Left lung (tissue), 10 donors: ENCODE measurements around the gene SMIM9. TPM values are rescaled to one million over a fixed set of nuclear protein-coding genes. Genes with fewer than 3 reads are reported as not detected.

Experiments used
- ATAC-seq: fragments of 200-7000 bp; cut with Tn5 transposase; one replicate; pipeline ENCODE4 v1.9.1; 2020; ENCODE audit warnings: moderate library complexity
- DNase-seq, 4 donors: peaks; one replicate each; pipeline ENCODE4 v3.0.0-alpha.2; 2013 to 2020
- H3K27ac ChIP-seq, 2 donors: fragments of 200-600 bp; sonication (generic) in 1 of 2; one replicate each; pipeline versions ENCODE4 v1.5.0 to v1.8.0; 2020 to 2021
- H3K27me3 ChIP-seq, 2 donors: fragments of 200-600 bp; sonication (generic) in 1 of 2; one replicate each; pipeline versions ENCODE4 v1.5.0 to v1.8.0; 2020 to 2021
- H3K36me3 ChIP-seq, 2 donors: fragments of 200-600 bp; sonication (generic) in 1 of 2; one replicate each; pipeline versions ENCODE4 v1.5.0 to v1.8.0; 2020 to 2021
- H3K4me1 ChIP-seq, 2 donors: fragments of 200-600 bp; one replicate each; pipeline ENCODE4 v1.8.0; 2021
- H3K4me3 ChIP-seq, 2 donors: fragments of 200-600 bp; sonication (generic) in 1 of 2; one replicate each; pipeline versions ENCODE4 v1.5.0 to v1.8.0; 2020 to 2021; ENCODE audit warnings: mild to moderate bottlenecking in 1 of 2
- H3K9me3 ChIP-seq, 2 donors: fragments of 200-600 bp; sonication (generic) in 1 of 2; one replicate each; pipeline versions ENCODE4 v1.5.0 to v1.8.0; 2020 to 2021
- CTCF ChIP-seq, 2 donors: fragments of 200-600 bp; sonication (generic) in 1 of 2; IDR thresholded peaks; one replicate each; pipeline versions ENCODE4 v1.5.0 to v1.8.0; 2021; ENCODE audit warnings: antibody characterized with exemption in 2 of 2
- intact Hi-C, 2 donors: fragments of 100-400 bp; cut with DNase I; formaldehyde crosslinking; loops; one replicate each; pipeline versions ENCODE4 v1.11.2 to v1.14.2; 2022
- polyA plus RNA-seq, 6 donors: library from polyadenylated mRNA; unstranded; fragments of 120-200 nt; gene quantifications; one replicate each; pipeline ENCODE4 v1.2.1, GENCODE V29; 2013; ENCODE audit not compliant: insufficient read length in 6 of 6
- total RNA-seq, 2 donors: library from RNA; stranded (reverse); fragmentation: NEBNext Ultra II Directional; extraction: Animal tissue kit (Norgen Biotek cat#: 25700); gene quantifications; one replicate each; pipeline ENCODE4 v1.2.1, GENCODE V29; 2021
- donor health status: DM: no; HTN: yes; CAD: no.
- donor health status: DM: no; HTN: no; CAD: no.

The SMIM9 gene
- total and polyA plus RNA-seq, 8 donors: not detected

GRCh38 chrX:154812341-154813101 is 21.9 kb downstream of the SMIM9 start:
- no peak for ATAC-seq
- TF ChIP-seq CTCF (IDR thresholded peaks at IDR 0.05): no peak
- Histone ChIP-seq H3K9me3 (no peaks in the 10 kb centered on the region), H3K27ac (no peak overlapping the region), H3K27me3 (no peaks in the 10 kb centered on the region), H3K36me3 (no peaks in the 10 kb centered on the region), H3K4me1 (no peaks in the 10 kb centered on the region), H3K4me3 (no peak overlapping the region)
- intact Hi-C loops: no loop called here
- DNase-seq: no peak

GRCh38 chrX:154809939-154810665 is 24.4 kb downstream of the SMIM9 start:
- no peaks in the 10 kb centered on the region for H3K27me3 ChIP-seq
- no peak overlapping the region for H3K27ac ChIP-seq
- no peaks in the 10 kb centered on the region for H3K36me3 ChIP-seq
- H3K4me1 ChIP-seq: peaks cover 0 to 6% of the 10 kb centered on the region in 2 donors
- no peak for TF ChIP-seq CTCF (IDR thresholded peaks at IDR 0.05)
- no peak for ATAC-seq
- H3K4me3 ChIP-seq: no peak overlapping the region
- H3K9me3 ChIP-seq: no peaks in the 10 kb centered on the region
- DNase-seq: no peak
- intact Hi-C loops: no loop called here

DNA sequence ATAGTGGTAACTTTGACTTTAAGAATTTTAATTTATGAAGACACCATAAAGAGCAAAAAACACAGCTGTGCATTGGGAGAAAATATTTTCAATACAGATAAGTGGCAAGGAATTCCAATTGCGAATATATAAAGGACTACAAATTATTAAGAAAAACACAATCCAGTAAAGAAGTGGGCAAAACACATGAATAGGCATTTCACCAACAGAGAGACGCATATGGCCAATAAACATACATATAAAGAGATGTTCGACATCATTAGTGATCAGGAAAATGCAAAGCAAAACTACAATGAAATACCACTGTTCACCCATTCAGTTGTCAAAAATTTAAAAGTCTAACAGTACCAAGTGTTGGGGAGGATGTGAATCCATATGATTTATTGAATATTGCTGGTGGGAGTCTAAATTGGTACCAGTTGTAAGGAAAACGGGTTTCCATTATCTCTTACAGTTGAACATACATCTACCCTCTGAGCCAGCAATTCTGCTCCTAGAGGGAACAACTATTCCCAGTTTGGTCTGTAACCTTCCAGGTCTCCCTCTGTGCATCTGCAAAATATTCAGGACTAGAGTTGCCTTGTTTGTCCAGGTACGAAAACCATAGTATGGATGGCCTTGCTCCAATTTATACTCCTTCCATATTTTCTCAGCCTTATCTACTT is 27.5 kb downstream of the SMIM9 start:
- H3K27me3 ChIP-seq: no peaks in the 10 kb centered on the region
- no peak for TF ChIP-seq CTCF (IDR thresholded peaks at IDR 0.05)
- H3K4me3 ChIP-seq: no peak overlapping the region
- no peaks in the 10 kb centered on the region for H3K9me3 ChIP-seq
- no peak overlapping the region for H3K27ac ChIP-seq
- intact Hi-C loops: no loop called here
- ATAC-seq (no peak), DNase-seq (no peak)
- no peaks in the 10 kb centered on the region for H3K36me3 ChIP-seq
- H3K4me1 ChIP-seq: peaks cover 0 to 12% of the 10 kb centered on the region in 2 donors

DNA sequence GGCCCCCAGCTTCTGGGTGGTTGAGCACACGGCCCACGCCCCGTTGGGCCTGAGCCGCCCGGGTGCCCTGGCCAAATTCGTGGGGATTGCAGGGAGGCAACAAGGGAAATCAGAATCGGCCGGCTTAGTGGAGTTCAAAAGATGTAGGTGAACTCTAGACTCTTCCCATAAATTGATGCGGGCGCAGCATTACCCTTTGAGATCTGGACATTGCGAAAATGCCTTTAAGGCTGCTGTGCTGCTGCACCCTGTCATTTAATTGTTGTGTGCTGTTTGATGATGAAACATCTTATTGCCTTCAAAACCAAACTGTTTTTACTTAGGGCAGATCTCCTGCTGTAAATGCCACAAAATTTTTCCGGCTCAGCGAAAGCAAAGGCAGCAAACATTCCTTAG is 28.8 kb downstream of the SMIM9 start:
- Histone ChIP-seq H3K4me1 (peaks cover 0 to 12% of the 10 kb centered on the region in 2 donors), H3K27me3 (no peaks in the 10 kb centered on the region), H3K9me3 (no peaks in the 10 kb centered on the region), H3K36me3 (no peaks in the 10 kb centered on the region), H3K4me3 (peak overlapping the region; percentile 52 to 67), H3K27ac (peak overlapping the region; percentile 2 to 90)
- DNase-seq: peak in 1 of 4 donors; percentile 3
- TF ChIP-seq CTCF (IDR thresholded peaks at IDR 0.05): no peak
- intact Hi-C loops: no loop called here
- peak; percentile 11 for ATAC-seq
